ENCODE results near the gene COPS3.

- TF ChIP-seq CTCF (IDR thresholded peaks at IDR 0.05) (no peak), POLR2A (IDR thresholded peaks at IDR 0.05; ENCODE audit: low read depth) (no peak), EP300 (IDR thresholded peaks at IDR 0.05) (no peak)
Measured at GRCh38 chr17:17215575-17215974, 65.5 kb downstream of the COPS3 start.

Data from esophagus muscularis mucosa (tissue), 4 donors.